K562 (cell line): ENCODE results near the gene PDE11A. TPM values are rescaled to one million over a fixed set of nuclear protein-coding genes. Genes with fewer than 3 reads are reported as not detected.

Source experiments
- CTCFL ChIP-seq: IDR thresholded peaks from 2 replicates; pipeline ENCODE4 v1.6.1; 2011; ENCODE audit warnings: borderline replicate concordance, low read depth, mild to moderate bottlenecking, moderate library complexity, low read length; ENCODE audit not compliant: insufficient read depth, poor library complexity, severe bottlenecking
- FOXJ2 ChIP-seq: fragments of 200-800 bp; sonication (Bioruptor generic); IDR thresholded peaks from 2 replicates; pipeline ENCODE4 v1.6.1; 2016; ENCODE audit warnings: missing genetic modification characterization, missing compliant biosample characterization
- JUND ChIP-seq, 2 experiments: IDR thresholded peaks; 2 replicates in 1 of 2; 3 replicates in 1 of 2; pipeline ENCODE4 v1.6.1; 2011; ENCODE audit warnings: borderline replicate concordance in 2 of 2, low read depth in 2 of 2, low read length in 2 of 2, improper control_type of control experiment in 1 of 2, missing biosample characterization in 1 of 2, missing genetic modification characterization in 1 of 2, missing genetic modification reagents in 1 of 2
- NFE2L1 ChIP-seq: fragments of 450-650 bp; IDR thresholded peaks from 2 replicates; pipeline ENCODE4 v1.6.1; 2016; ENCODE audit warnings: missing genetic modification characterization, low read depth, mild to moderate bottlenecking, missing compliant biosample characterization, moderate library complexity, borderline replicate concordance
- SIN3B ChIP-seq: fragments of 450-650 bp; IDR thresholded peaks from 2 replicates; pipeline ENCODE4 v1.6.1; 2017; ENCODE audit warnings: low read depth, mild to moderate bottlenecking, moderate library complexity
- SMARCB1 ChIP-seq: IDR thresholded peaks from 2 replicates; pipeline ENCODE4 v1.6.1; 2011; ENCODE audit warnings: improper control_type of control experiment, low read depth; ENCODE audit not compliant: insufficient read length
- TARDBP ChIP-seq: fragments of 450-650 bp; IDR thresholded peaks from 2 replicates; pipeline ENCODE4 v1.6.1; 2016
- ZBTB8A ChIP-seq: fragments of 450-650 bp; IDR thresholded peaks from 2 replicates; pipeline ENCODE4 v1.6.1; 2018; ENCODE audit warnings: mild to moderate bottlenecking, moderate library complexity; ENCODE audit not compliant: partially characterized antibody
- ZNF184 ChIP-seq: sonication (generic); formaldehyde crosslinking; IDR thresholded peaks from 2 replicates; pipeline ENCODE4 v1.5.0; 2020; ENCODE audit warnings: missing genetic modification reagents
- polyA plus RNA-seq, 8 experiments: library from polyadenylated mRNA; depleted of rRNA in 4 of 8; stranded (reverse) in 5 of 8; unstranded in 3 of 8; fragments of >200 nt; fragmentation: Nextera tagmentation in 2 of 8; fragmentation: Illumina TruSeq in 1 of 8; extraction: Ambion mirVana in 2 of 8; extraction: Trizol in 1 of 8; gene quantifications; 2 replicates each; pipeline versions ENCODE4 v1.2.1 to v1.2.3, GENCODE V29; 2011 to 2014; ENCODE audit warnings: inconsistent platforms in 1 of 8, missing spikeins in 1 of 8
- total RNA-seq, 7 experiments: library from RNA; depleted of rRNA in 6 of 7; stranded (reverse); fragments of >200 nt in 6 of 7; fragmentation: Illumina TruSeq in 2 of 7; extraction: Trizol in 2 of 7; gene quantifications; 2 replicates each; pipeline versions ENCODE4 v1.2.1 to v1.2.3, GENCODE V29; 2011 to 2021; ENCODE audit warnings: low replicate concordance in 1 of 7
- TF ChIP-seq, protein P1 (sequence below), 2 experiments: fragments of 450-650 bp in 1 of 2; sonication (generic) in 1 of 2; formaldehyde crosslinking; conservative IDR thresholded peaks; 2 replicates each; pipeline versions ENCODE4 v1.4.0 to v1.8.1; 2020 to 2022; ENCODE audit warnings: mild to moderate bottlenecking in 1 of 2, missing genetic modification reagents in 1 of 2

The PDE11A gene
- total and polyA plus RNA-seq, 9 of the 15 experiments (the other 6 are each of a cell fraction or from before 2014, with no cell fraction given), result 3.2 to 22.1 (median 5.7) TPM

DNA sequence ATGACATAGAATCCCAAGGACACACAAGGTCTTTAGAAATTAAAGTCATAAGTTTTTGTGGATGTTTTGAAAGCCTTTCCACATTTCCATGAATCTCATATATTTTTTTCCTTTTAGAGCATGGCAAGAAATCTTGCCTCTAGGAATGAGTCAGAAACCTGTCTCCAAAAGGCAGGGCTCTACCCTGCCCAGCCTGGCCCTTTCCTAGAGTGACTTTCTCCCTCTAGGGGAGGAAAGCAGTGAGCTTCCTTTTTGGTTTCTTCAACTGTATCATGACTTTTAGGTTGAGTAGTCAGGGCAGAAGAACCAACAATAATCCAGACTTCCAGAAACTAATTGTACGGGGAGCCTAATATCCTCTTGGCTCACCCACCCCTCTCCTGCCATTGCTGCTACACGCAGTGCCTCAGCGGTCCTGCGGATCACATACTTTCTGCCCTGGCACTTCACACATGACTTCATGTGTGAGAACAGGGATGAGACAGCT, 379.8 kb downstream of the PDE11A start (continued):
- TF ChIP-seq, protein P1, sequence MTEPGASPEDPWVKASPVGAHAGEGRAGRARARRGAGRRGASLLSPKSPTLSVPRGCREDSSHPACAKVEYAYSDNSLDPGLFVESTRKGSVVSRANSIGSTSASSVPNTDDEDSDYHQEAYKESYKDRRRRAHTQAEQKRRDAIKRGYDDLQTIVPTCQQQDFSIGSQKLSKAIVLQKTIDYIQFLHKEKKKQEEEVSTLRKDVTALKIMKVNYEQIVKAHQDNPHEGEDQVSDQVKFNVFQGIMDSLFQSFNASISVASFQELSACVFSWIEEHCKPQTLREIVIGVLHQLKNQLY (CRISPR knock-in tag; conservative IDR thresholded peaks at IDR 0.05), result no peak
- TF ChIP-seq JUND (IDR thresholded peaks at IDR 0.05; ENCODE audit: borderline replicate concordance, low read depth, low read length), result peak; percentile 42; the same call in 1 of the 2 replicates
- peak; percentile 51; the same call in 1 of the 3 replicates for TF ChIP-seq JUND (tag; IDR thresholded peaks at IDR 0.05; ENCODE audit: borderline replicate concordance, low read depth, low read length)
- TF ChIP-seq NFE2L1 (tag), result no peak
- TF ChIP-seq FOXJ2 (tag), result peak; percentile 46; the same call in 1 of the 2 replicates
- TF ChIP-seq SIN3B, result no peak
- no peak for TF ChIP-seq SMARCB1
- no peak for TF ChIP-seq ZNF184 (CRISPR knock-in tag)
- TF ChIP-seq CTCFL, result no peak
- TF ChIP-seq ZBTB8A, result no peak
- TF ChIP-seq TARDBP, result no peak
